HL-60 (cell line): ENCODE results near the gene DYNC1LI1.

Experiments
- DNase-seq, 2 experiments: peaks; one replicate each; pipeline ENCODE4 v3.0.0-alpha.2; 2010 to 2020; ENCODE audit warnings: low read depth in 1 of 2, low spot score in 1 of 2
- H3K27ac ChIP-seq: fragments of 250-450 bp; sonication (Bioruptor Pico); replicated peaks from 2 replicates; pipeline ENCODE4 v1.5.1; 2020; ENCODE audit warnings: mild to moderate bottlenecking, moderate library complexity
- H3K27me3 ChIP-seq: fragments of 250-450 bp; sonication (Bioruptor Pico); 2 replicates; pipeline ENCODE4 v1.5.1; 2021; ENCODE audit warnings: mild to moderate bottlenecking, moderate library complexity; ENCODE audit not compliant: insufficient read depth, poor library complexity, severe bottlenecking
- H3K4me3 ChIP-seq: replicated peaks from 2 replicates; pipeline ENCODE4 v1.5.1; 2011; ENCODE audit warnings: mild to moderate bottlenecking, control low read depth, low read length; ENCODE audit not compliant: insufficient read depth
- GABPA ChIP-seq: IDR thresholded peaks from 2 replicates; pipeline ENCODE4 v1.6.1; 2012; ENCODE audit warnings: low read depth
- POLR2AphosphoS5 ChIP-seq: IDR thresholded peaks from 2 replicates; pipeline ENCODE4 v1.6.1; 2012; ENCODE audit warnings: low read depth
- SPI1 ChIP-seq: IDR thresholded peaks from 2 replicates; pipeline ENCODE4 v1.6.1; 2012; ENCODE audit warnings: low read depth, mild to moderate bottlenecking, borderline replicate concordance
- TF ChIP-seq, protein P1 (sequence below): IDR thresholded peaks from 2 replicates; pipeline ENCODE4 v1.6.1; 2012; ENCODE audit warnings: low read depth; ENCODE audit not compliant: insufficient replicate concordance
- TF ChIP-seq, protein P2 (sequence below): IDR thresholded peaks from one replicate; pipeline ENCODE4 v1.5.1; 2011; ENCODE audit warnings: low read length, control low read depth, inconsistent platforms; ENCODE audit not compliant: insufficient read depth

Gene DYNC1LI1

DNA sequence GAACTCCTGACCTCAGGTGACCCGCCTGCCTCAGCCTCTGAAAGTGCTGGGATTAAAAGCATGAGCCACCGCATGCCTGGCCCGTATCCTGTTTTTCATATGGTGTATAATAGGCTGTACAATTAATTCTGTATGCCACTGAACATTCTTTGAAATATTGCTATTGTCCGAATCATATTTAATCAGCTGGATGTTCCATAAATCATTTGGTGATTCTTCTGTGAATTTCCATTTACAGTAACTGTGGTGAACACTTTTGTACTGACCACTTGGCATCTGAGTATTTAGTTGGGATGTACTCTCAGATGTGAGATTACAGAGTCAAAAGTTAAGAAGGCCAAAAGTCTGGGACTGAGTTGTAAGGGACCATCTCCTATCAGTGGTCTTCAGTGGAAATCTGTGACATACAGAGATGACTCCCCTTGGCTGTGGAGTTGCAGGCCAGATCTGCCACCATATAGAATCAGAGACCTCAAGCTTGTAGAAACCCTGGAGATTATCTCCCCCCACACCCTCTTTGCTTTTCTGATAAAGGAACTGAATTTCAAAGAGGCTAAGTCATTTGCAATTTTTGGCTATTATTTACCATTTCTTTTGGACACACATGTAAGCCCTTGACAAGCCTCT, 25.7 kb upstream of the DYNC1LI1 start:
- Histone ChIP-seq H3K27me3 (no peaks in the 10 kb centered on the region), H3K4me3 (no peak overlapping the region), H3K27ac (no peak overlapping the region)
- TF ChIP-seq POLR2AphosphoS5: no peak
- DNase-seq: no peak

DNA sequence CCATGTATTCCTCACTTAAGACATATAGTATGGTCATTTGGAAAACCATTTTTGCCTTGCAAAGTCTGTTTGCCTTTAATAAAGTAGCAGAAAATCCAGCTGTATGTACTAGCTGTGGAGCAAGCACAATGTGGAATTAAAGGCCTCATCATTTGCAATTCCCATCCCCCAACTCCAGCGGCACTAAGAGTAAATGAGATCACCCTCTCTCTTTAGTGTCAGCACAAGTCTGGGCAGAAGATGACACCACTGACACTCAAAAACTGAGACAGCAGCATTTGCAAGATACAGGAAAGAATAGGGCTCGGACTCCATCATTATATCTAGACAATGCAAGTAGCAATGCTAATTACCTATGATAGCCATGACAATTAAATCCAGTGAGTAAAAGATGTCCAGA, 24.7 kb upstream of the DYNC1LI1 start:
- TF ChIP-seq GABPA (no peak), SPI1 (no peak), POLR2AphosphoS5 (no peak)
- TF ChIP-seq, protein P1, sequence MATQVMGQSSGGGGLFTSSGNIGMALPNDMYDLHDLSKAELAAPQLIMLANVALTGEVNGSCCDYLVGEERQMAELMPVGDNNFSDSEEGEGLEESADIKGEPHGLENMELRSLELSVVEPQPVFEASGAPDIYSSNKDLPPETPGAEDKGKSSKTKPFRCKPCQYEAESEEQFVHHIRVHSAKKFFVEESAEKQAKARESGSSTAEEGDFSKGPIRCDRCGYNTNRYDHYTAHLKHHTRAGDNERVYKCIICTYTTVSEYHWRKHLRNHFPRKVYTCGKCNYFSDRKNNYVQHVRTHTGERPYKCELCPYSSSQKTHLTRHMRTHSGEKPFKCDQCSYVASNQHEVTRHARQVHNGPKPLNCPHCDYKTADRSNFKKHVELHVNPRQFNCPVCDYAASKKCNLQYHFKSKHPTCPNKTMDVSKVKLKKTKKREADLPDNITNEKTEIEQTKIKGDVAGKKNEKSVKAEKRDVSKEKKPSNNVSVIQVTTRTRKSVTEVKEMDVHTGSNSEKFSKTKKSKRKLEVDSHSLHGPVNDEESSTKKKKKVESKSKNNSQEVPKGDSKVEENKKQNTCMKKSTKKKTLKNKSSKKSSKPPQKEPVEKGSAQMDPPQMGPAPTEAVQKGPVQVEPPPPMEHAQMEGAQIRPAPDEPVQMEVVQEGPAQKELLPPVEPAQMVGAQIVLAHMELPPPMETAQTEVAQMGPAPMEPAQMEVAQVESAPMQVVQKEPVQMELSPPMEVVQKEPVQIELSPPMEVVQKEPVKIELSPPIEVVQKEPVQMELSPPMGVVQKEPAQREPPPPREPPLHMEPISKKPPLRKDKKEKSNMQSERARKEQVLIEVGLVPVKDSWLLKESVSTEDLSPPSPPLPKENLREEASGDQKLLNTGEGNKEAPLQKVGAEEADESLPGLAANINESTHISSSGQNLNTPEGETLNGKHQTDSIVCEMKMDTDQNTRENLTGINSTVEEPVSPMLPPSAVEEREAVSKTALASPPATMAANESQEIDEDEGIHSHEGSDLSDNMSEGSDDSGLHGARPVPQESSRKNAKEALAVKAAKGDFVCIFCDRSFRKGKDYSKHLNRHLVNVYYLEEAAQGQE: no peak
- TF ChIP-seq, protein P2, sequence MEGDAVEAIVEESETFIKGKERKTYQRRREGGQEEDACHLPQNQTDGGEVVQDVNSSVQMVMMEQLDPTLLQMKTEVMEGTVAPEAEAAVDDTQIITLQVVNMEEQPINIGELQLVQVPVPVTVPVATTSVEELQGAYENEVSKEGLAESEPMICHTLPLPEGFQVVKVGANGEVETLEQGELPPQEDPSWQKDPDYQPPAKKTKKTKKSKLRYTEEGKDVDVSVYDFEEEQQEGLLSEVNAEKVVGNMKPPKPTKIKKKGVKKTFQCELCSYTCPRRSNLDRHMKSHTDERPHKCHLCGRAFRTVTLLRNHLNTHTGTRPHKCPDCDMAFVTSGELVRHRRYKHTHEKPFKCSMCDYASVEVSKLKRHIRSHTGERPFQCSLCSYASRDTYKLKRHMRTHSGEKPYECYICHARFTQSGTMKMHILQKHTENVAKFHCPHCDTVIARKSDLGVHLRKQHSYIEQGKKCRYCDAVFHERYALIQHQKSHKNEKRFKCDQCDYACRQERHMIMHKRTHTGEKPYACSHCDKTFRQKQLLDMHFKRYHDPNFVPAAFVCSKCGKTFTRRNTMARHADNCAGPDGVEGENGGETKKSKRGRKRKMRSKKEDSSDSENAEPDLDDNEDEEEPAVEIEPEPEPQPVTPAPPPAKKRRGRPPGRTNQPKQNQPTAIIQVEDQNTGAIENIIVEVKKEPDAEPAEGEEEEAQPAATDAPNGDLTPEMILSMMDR: no peak
- DNase-seq: no peak
- no peak overlapping the region for H3K27ac ChIP-seq
- H3K4me3 ChIP-seq: no peak overlapping the region
- no peaks in the 10 kb centered on the region for H3K27me3 ChIP-seq

DNA sequence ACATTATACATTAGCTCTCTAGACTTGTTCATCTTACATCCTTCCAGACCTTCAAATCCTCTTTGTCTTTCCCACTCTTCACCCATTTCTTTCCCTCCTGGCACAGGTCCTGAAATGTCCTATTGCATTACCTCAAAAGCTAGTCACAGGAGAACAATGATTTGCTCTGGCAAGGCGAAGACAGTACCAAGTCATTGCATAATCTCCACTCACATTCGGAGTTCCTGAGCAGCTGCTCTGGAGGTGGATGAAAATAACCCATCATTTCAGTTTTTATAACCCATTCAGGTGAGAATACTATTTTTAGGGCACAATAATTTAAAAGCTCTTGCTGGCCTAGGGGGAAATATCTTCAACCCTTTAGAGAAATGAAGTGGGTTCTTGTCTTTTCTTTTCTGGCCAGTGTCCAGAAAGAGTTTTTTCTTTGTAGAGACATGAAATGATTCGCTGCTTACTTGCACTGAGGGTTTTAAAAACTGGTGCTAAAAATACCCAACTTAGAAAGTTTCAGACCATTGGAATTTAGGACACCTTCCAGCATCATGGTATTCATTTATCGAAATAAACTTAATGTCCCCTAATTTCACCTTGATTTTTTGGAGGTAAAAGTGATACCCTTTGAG, 23.4 kb upstream of the DYNC1LI1 start:
- DNase-seq: no peak
- Histone ChIP-seq H3K27ac (no peak overlapping the region), H3K27me3 (no peaks in the 10 kb centered on the region), H3K4me3 (no peak overlapping the region)
- TF ChIP-seq SPI1 (no peak), POLR2AphosphoS5 (no peak), GABPA (no peak)
- TF ChIP-seq, protein P2: no peak
- TF ChIP-seq, protein P1: no peak

DNA sequence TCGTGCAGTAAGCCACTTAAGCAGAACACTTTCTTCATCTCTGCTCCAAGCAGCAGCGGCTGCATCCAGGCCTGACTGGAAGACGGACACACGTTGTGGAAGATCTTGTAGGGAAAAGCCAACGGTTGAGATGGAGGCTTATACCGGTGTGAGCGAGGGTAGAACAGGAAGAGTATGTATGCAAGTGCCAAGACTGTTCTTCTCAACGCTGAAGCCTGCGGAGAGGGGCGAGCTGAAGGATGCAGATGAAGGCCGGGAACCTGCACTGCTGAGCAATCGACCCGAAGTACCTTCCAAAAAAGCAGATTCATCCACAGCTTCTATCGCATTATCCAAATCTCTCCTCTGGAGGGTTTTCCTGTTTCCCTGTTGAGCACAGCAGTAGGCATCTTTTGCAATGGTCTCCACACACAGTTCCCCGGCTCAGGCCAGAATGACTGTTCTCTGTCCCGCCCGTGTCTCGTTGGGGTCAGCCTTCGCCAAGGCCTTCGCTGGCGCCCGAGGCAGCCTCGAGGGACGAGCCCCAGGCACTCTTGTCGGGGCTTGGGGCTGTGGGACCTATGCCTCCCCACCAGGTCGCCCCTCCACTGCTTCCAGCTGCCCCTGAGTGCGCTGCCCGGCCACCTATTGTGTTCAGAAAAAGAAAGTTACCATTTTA, 22.2 kb upstream of the DYNC1LI1 start:
- DNase-seq: no peak
- Histone ChIP-seq H3K4me3 (no peak overlapping the region), H3K27ac (no peak overlapping the region), H3K27me3 (no peaks in the 10 kb centered on the region)
- TF ChIP-seq, protein P1: no peak
- TF ChIP-seq SPI1 (no peak), POLR2AphosphoS5 (no peak), GABPA (no peak)
- TF ChIP-seq, protein P2: no peak
